ENCODE data around the gene RNPEPL1.

GRCh38 chr2:240590681-240591111, 22.4 kb downstream of the RNPEPL1 start:
- no peak for TF ChIP-seq CTCF (IDR thresholded peaks at IDR 0.05; ENCODE audit: insufficient read depth, low read depth, low read length)
- TF ChIP-seq EZH2 (IDR thresholded peaks at IDR 0.05; ENCODE audit: insufficient read depth, low read length): no peak
